HepG2 (cell line): ENCODE results near the gene FRK. TPM values are rescaled to one million over a fixed set of nuclear protein-coding genes. Genes with fewer than 3 reads are reported as not detected.

Source experiments
- AKNA ChIP-seq: sonication (generic); formaldehyde crosslinking; IDR thresholded peaks from 2 replicates; pipeline ENCODE4 v1.4.0; 2020; ENCODE audit warnings: missing genetic modification reagents, borderline replicate concordance
- ATF5 ChIP-seq: sonication (generic); formaldehyde crosslinking; IDR thresholded peaks from 2 replicates; pipeline ENCODE4 v1.4.0; 2020; ENCODE audit warnings: mild to moderate bottlenecking, low read depth, missing genetic modification reagents
- BORCS8-MEF2B ChIP-seq: sonication (generic); formaldehyde crosslinking; IDR thresholded peaks from 2 replicates; pipeline ENCODE4 v1.8.0; 2022; ENCODE audit warnings: mild to moderate bottlenecking, missing genetic modification reagents
- DBP ChIP-seq: sonication (generic); formaldehyde crosslinking; IDR thresholded peaks from 2 replicates; pipeline ENCODE4 v1.4.0; 2020; ENCODE audit warnings: missing genetic modification reagents; ENCODE audit errors: not compliant biosample characterization
- HNRNPH1 ChIP-seq: fragments of 200-400 bp; formaldehyde crosslinking; optimal IDR thresholded peaks from 2 replicates; pipeline ENCODE3; 2017; ENCODE audit warnings: mild to moderate bottlenecking, low read depth, low read length
- MIER3 ChIP-seq: IDR thresholded peaks from 2 replicates; pipeline ENCODE4 v1.6.1; 2016; ENCODE audit warnings: missing compliant biosample characterization, borderline replicate concordance
- MTF2 ChIP-seq: sonication (generic); formaldehyde crosslinking; IDR thresholded peaks from 2 replicates; pipeline ENCODE4 v1.5.0; 2020; ENCODE audit warnings: missing genetic modification reagents, borderline replicate concordance
- PAF1 ChIP-seq: IDR thresholded peaks from 2 replicates; pipeline ENCODE4 v1.6.1; 2016; ENCODE audit warnings: missing genetic modification reagents, missing compliant biosample characterization
- WIZ ChIP-seq: sonication (generic); formaldehyde crosslinking; IDR thresholded peaks from 2 replicates; pipeline ENCODE4 v1.5.1; 2020; ENCODE audit warnings: mild to moderate bottlenecking, missing genetic modification reagents
- ZNF142 ChIP-seq: sonication (generic); formaldehyde crosslinking; IDR thresholded peaks from 2 replicates; pipeline ENCODE4 v1.4.0; 2020; ENCODE audit warnings: missing genetic modification reagents
- ZNF224 ChIP-seq: sonication (generic); formaldehyde crosslinking; IDR thresholded peaks from 2 replicates; pipeline ENCODE4 v1.5.0; 2020; ENCODE audit warnings: mild to moderate bottlenecking, missing genetic modification reagents
- ZNF33B ChIP-seq: sonication (generic); formaldehyde crosslinking; IDR thresholded peaks from 2 replicates; pipeline ENCODE4 v1.5.1; 2020; ENCODE audit warnings: mild to moderate bottlenecking, missing genetic modification reagents
- ZNF549 ChIP-seq: sonication (generic); formaldehyde crosslinking; IDR thresholded peaks from 2 replicates; pipeline ENCODE4 v1.5.0; 2020; ENCODE audit warnings: missing genetic modification reagents
- ZNF788 ChIP-seq: sonication (generic); formaldehyde crosslinking; IDR thresholded peaks from 2 replicates; pipeline ENCODE4 v1.5.0; 2020; ENCODE audit warnings: mild to moderate bottlenecking, missing genetic modification reagents, borderline replicate concordance
- ZNF816 ChIP-seq: sonication (generic); formaldehyde crosslinking; IDR thresholded peaks from 2 replicates; pipeline ENCODE4 v1.8.0; 2022; ENCODE audit warnings: missing genetic modification reagents, mild to moderate bottlenecking, borderline replicate concordance
- polyA plus RNA-seq, 8 experiments: library from polyadenylated mRNA; depleted of rRNA in 3 of 8; stranded (reverse) in 7 of 8; unstranded in 1 of 8; fragments of >200 nt; fragmentation: Illumina TruSeq in 4 of 8; extraction: Trizol in 4 of 8; gene quantifications; 2 replicates each; pipeline versions ENCODE4 v1.2.1 to v1.2.3, GENCODE V29; 2011 to 2016; ENCODE audit warnings: low read depth in 4 of 8, missing spikeins in 1 of 8, mixed read lengths in 1 of 8; ENCODE audit not compliant: insufficient read depth in 1 of 8
- total RNA-seq, 5 experiments: library from RNA; depleted of rRNA; stranded (reverse); fragments of >200 nt; fragmentation: Illumina TruSeq; extraction: Trizol; gene quantifications; 2 replicates each; pipeline ENCODE4 v1.2.3, GENCODE V29; 2016; ENCODE audit warnings: low read depth in 1 of 5
- TF ChIP-seq, protein P1 (sequence below): sonication (generic); formaldehyde crosslinking; IDR thresholded peaks from 2 replicates; pipeline ENCODE4 v1.8.0; 2022; ENCODE audit warnings: mild to moderate bottlenecking, missing genetic modification reagents, moderate library complexity

The FRK gene
- total and polyA plus RNA-seq, 2 of the 13 experiments (the other 11 are each of a cell fraction or from before 2014, with no cell fraction given), result 1.3 to 2.9 TPM

- TF ChIP-seq AKNA (CRISPR knock-in tag) (no peak), ZNF142 (no peak), ZNF816 (CRISPR knock-in tag) (no peak; the same call in 1 of the 2 replicates), ZNF788 (CRISPR knock-in tag) (no peak), ZNF33B (CRISPR knock-in tag) (no peak), DBP (CRISPR knock-in tag) (no peak), MIER3 (CRISPR knock-in tag) (no peak), WIZ (CRISPR knock-in tag) (no peak), ZNF224 (CRISPR knock-in tag) (no peak), PAF1 (CRISPR knock-in tag) (no peak), ZNF549 (CRISPR knock-in tag) (no peak), BORCS8-MEF2B (CRISPR knock-in tag) (no peak), ATF5 (CRISPR knock-in tag) (0 out of 2 replicates have a peak, but pooled peaks have one; percentile 23), HNRNPH1 (no peak), MTF2 (CRISPR knock-in tag) (no peak)
- TF ChIP-seq, protein P1, sequence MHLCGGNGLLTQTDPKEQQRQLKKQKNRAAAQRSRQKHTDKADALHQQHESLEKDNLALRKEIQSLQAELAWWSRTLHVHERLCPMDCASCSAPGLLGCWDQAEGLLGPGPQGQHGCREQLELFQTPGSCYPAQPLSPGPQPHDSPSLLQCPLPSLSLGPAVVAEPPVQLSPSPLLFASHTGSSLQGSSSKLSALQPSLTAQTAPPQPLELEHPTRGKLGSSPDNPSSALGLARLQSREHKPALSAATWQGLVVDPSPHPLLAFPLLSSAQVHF (CRISPR knock-in tag), result no peak
These were observed at the start of gene FRK (continued) for GRCh38 chr6:116060572-116061283.
